Retinal pigment epithelial cell (primary cell): ENCODE measurements around the gene ESR2.

Experiments
- DNase-seq: peaks from one replicate; pipeline ENCODE4 v3.0.0-alpha.2; 2010; ENCODE audit warnings: low read depth
- H3K4me3 ChIP-seq: 2 replicates; pipeline ENCODE4 v1.5.1; 2011; ENCODE audit warnings: mild to moderate bottlenecking, low read length, control low read depth, moderate library complexity
- TF ChIP-seq, protein P1 (sequence below): conservative IDR thresholded peaks from 2 replicates; pipeline ENCODE4 v1.5.1; 2011; ENCODE audit warnings: low read depth, low read length, control low read depth, inconsistent platforms

ESR2 gene

DNA sequence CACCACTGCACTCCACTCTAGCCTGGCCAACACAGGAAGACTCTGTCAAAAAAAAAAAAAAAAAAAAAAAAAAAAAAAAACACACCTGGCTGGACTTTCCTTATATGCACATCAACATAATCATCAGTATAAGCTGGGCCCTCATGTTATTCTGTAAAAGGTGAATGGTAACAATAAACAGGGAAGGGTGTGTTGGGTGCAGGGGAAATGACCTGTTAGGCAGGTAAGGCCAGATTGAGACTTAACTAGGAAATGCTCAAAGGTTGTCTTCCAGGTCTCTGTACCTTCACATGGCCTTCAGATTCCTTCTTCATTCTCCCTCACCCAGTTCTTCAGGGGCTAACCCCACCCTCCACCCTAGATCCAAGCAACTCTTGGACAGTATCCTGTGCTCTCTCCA lies 47.5 kb downstream of the ESR2 start:
- TF ChIP-seq, protein P1, sequence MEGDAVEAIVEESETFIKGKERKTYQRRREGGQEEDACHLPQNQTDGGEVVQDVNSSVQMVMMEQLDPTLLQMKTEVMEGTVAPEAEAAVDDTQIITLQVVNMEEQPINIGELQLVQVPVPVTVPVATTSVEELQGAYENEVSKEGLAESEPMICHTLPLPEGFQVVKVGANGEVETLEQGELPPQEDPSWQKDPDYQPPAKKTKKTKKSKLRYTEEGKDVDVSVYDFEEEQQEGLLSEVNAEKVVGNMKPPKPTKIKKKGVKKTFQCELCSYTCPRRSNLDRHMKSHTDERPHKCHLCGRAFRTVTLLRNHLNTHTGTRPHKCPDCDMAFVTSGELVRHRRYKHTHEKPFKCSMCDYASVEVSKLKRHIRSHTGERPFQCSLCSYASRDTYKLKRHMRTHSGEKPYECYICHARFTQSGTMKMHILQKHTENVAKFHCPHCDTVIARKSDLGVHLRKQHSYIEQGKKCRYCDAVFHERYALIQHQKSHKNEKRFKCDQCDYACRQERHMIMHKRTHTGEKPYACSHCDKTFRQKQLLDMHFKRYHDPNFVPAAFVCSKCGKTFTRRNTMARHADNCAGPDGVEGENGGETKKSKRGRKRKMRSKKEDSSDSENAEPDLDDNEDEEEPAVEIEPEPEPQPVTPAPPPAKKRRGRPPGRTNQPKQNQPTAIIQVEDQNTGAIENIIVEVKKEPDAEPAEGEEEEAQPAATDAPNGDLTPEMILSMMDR: no peak
- no peak for DNase-seq

DNA sequence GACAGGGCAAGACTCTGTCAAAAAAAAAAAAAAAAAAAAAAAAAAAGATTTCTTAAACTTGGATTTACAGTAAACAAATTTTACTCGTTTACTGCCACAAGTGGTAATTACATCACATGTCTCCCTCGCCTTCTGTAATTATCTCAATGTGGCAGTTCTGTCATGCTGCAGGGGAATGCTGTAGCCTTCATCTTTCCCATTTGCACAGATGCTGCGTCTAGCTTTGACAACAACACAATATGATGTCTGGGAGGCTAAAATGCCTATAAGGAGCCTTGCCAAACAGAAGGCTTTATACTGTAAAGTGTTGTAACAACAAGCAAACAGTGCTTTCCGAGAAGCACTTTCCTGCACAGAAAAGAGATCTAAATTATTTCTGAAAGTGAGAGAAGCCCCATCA lies 48.7 kb downstream of the ESR2 start:
- TF ChIP-seq, protein P1: no peak
- no peak overlapping the region for H3K4me3 ChIP-seq
- DNase-seq: no peak

More for the DNA sequence above, 47.5 kb downstream of the ESR2 start:
- no peak overlapping the region for H3K4me3 ChIP-seq

DNA sequence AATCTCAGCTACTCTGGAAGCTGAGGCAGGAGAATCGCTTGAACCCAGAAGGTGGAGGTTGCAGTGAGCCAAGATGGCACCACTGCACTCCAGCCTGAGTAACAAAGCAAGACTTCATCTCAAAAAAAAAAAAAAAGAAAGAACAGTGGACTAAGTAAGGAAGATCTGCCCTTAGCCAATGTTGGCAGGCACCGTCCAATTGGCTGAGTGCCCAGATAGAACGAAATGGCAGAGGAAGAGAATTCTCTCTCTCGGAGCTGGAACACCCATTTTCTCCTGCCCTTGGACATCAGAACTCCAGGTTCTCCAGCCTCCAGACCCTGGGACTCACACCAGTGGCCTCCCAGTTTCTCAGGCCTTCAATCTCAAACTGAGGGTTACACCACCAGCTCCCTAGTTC lies 49.9 kb downstream of the ESR2 start:
- DNase-seq: no peak
- H3K4me3 ChIP-seq: no peak overlapping the region
- TF ChIP-seq, protein P1: no peak

DNA sequence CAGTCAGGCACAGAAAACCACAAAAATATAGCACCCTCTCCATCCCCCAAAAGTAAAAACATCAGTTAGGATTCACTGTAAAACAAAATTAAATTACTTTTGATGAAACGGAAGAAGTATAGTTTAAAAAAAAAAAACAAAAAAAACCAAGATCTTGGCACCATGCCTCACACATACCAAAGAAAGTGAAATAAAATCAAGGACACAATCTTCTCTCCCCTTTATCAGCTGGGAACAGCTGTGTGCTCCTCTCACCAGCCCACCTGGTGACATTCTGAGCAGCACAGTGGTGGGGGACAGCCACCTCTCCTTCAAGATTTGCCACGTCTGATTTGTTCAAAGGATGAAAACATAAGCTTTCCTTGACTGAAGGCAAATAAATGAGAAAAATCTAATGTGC lies 55.5 kb downstream of the ESR2 start:
- no peak for DNase-seq
- TF ChIP-seq, protein P1: no peak
- no peak overlapping the region for H3K4me3 ChIP-seq

DNA sequence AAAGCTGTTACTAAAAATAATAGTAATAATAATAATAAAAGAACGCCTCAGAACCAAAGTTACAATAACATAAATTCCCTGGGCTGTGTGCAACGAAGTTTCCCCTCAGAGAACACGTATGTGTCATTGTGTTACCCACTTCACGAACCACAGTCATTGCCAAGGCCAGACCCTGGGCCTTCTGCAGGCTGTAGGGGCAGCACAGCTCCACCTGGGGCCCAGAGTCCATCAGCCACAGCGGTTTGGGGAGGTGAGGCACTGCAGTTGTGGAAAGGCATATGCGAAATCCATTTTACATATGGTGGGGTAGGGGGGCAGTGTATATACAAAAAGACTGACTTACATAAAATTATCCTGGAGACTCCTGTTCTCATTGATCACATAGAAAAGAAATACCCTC lies 56.1 kb downstream of the ESR2 start:
- H3K4me3 ChIP-seq: no peak overlapping the region
- TF ChIP-seq, protein P1: no peak
- no peak for DNase-seq

DNA sequence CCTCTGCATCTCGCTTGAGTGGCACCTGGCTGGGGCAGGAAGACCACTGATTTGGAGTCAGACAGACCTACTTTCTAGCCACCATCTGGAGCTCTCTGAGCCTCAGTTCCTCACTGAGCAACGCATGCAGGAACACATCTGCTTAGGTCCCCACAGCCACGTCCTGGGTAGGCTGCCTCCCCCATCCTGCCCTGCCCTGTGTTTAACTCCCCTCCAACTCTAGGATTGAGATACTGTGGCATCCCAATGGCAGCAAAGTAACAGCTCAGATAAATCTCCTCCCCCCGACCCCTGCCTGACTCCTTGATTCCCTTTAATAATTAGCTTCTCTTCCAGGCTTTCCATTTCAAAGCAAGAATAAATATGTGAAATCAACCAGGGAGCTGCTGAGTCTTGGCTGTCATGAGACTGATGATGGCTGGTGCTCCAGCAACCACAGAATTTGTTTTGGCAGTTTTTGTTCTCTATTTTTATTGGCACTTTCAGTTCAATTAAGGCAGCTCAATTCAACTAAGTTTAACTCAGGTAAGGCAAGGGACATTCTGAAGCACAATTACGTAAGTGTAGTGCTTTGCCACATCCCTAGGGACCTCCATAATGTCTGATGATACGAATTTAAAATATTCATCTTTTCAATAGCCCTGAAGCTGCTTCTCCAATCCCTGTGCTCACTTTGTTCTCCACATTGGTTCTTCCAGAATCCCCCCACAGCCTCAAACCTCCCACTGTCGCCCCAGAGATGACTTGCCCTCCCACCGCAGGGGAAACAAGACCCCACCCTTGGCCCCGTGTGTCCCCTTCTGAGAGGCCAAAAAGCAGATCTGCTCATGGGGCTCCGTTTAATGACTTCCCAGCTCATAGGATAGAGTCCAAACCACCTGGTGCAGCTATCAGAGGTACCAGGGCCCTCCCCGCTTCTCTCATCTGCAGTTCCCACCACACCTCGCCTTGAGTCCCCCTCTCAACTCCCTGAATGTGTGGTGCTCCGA lies 58.2 kb downstream of the ESR2 start:
- no peak for DNase-seq

More for the DNA sequence above, 58.2 kb downstream of the ESR2 start:
- TF ChIP-seq, protein P1: no peak
- H3K4me3 ChIP-seq: no peak overlapping the region
